Stimulated activated CD8-positive, alpha-beta memory T cell treated with anti-CD3 and anti-CD28 coated beads, Interleukin-7, amount 100 ng/mL, for 1 hour (primary cell): ENCODE measurements around the gene PLXNB3.
"Not testable (repeated sequence)": the region's sequence is repeated elsewhere in the genome, so short reads cannot be mapped to it uniquely, and the experiment has no call there.

Experiments
- DNase-seq, 2 donors: peaks; one replicate each; pipeline ENCODE4 v3.0.0-alpha.2; 2020; ENCODE audit warnings: low read depth in 2 of 2

Gene PLXNB3

DNA sequence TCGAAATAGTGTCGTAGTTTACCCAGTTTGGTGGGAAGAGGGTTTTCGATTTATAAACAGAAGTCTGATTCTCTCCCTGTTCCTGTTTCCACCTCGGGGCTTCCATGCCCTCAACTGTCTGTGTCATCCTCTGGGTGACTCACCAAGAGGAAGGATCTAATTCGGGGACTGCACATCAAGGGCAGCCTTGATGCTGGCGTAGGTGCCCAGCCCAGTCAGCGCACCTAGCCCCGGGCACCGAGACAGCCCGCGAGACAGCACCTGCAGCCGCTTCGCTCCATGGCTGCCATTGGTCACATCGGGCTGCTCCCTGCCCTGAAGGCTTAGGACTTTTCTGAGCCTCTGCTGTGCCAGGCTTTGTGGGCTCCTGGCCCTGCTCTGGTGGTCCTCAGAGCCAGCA lies 31.6 kb upstream of the PLXNB3 start:
- DNase-seq, result no peak

DNA sequence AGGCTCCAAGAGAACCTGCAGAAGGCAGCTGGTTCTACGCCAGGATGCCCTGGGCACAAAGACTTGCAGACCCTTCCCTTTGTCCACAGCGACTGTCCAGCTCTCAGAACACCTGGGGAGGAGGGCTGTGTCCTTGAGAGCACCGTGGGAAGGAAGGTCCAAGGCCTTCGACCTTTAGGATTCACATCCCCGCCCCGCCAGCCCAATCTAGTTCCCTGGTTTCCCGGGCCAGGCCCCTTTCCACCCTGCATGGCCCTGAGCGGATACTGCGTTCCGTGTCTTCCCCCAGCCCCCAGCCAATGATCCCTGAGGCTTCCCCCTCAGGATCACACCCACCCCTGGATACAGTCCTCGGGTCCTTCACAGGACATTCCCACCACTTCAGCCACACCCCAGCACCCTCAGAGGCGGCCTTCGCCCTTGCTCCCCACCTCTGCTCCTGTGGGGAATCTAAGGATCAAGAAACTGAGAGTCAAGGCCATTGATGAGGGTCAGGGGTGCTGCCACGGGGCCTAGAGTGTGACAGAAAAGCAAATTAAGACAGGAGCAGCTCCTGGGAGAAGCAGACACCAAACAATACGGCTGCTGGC lies 30.3 kb upstream of the PLXNB3 start:
- no peak for DNase-seq

DNA sequence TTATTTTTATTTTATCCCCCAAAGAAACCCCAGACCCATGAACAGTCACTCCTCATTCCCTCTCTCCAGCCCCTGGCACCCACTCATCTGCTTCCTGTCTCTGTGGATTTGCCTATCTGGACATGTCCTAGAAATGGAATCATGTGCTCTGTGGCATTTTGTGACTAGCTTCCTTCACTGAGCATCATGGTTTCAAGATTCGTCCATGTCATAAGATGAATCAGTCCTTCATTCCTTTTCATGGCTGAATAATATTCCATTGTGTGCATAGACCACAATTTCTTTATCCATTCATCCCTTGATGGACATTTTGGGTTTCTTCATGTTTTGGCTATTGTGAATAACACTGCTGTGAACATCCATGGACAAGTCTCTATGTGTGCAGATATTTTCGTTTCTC lies 29.2 kb upstream of the PLXNB3 start:
- no peak for DNase-seq

DNA sequence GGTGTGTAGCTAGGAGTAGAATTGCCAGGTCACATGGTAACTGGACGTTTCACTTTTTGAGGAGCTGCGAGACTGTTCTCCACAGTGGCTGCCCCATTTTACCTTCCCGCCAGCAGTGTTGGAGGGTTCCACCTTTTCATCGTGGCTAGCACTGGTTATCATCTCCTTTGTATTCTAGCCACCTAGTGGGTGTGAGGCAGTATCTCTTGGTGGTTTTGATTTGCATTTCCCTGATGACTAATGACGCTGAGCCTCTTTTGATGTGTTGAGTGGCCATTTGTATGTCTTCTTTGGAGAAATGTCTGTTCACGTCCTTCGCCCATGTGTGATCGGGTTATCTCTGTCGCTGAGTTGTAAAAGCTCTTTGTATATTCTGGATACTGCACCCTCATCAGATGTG lies 28.8 kb upstream of the PLXNB3 start:
- DNase-seq, result no peak

DNA sequence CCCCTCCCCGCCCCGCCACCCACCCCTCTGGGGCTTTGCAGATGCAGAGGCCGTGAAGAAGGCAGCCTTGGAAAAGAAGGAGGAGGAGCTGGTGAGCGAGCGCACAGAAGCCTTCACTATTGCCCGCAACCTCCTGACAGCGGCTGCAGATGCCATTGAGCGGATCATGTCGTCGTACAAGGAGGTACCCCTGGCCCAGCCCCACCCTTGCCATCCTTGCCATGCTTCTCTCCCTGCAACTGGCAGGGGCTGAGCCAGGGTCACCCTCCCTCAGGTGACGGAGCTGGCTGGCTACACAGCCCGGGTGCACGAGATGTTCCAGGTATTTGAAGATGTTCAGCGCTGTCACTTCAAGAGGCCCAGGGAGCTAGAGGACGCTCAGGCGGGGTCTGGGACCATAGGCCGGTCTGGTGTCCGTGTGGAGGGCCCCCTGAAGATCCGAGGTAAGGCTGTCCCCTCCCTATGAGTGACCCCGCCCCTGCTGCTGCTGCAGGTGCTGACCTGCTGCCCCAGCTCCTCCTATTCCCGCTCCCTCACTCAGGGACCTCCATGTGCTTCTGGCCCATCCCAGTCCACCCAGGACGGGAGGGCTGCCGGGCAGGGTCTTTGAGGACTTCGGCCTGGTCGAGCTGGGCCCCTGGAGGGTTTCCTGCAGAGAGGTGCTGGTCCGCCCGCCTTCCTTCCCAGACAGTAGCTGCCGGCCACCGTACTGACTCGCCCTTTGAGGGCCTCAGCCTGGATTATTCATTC lies 27.8 kb upstream of the PLXNB3 start:
- no peak for DNase-seq

DNA sequence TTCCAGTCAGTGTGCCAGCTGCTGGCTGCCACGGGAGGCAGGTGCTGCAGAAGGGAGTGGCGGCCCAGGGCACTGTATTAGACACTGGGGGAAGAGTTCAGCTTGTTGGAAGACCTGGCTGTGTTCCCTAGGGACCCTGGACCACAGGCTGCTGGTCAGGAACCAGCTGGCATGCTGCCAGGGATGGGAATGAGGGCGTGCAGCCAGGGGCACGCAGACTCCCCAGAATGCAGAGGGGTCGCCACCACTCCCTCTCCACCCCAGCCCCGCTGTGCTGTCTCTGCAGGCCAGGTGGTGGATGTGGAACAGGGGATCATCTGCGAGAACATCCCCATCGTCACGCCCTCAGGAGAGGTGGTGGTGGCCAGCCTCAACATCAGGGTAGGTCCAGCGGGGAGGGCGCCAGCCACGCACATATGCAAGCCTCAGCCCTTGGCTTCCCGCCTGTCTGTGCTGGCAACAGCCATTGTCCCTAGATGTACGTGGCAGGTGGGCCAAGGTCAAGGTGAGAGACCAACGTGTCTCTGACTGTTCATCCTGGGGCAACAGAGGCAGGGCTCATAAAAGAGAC lies 27.1 kb upstream of the PLXNB3 start:
- DNase-seq, result no peak

DNA sequence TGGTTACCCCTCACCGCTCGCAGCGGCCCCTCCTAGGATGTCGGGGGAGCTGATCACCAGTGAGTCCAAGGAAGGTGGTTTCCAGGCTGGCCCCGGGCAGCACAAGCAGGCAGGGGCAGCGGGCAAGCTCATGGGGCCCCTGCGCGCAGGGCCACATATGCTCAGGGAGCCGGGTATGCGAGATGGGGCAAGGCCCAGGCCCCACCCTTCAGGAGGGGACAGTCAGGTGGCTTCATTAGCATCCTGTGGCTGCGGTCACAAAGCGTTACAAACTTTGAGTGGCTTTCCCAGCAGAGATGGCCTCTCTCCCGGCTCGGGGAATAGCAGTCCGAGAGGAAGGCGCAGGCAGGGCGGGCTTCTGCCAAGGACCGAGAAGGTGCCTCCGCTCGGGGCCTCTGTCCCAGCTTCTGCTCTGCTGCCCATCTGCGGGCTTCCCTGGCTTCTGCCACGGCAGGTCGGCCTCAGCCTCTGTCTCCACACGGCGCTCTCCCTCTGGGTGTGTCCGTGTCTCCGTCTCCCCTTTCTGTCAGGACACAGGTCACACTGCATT lies 25.9 kb upstream of the PLXNB3 start:
- DNase-seq, result no peak

DNA sequence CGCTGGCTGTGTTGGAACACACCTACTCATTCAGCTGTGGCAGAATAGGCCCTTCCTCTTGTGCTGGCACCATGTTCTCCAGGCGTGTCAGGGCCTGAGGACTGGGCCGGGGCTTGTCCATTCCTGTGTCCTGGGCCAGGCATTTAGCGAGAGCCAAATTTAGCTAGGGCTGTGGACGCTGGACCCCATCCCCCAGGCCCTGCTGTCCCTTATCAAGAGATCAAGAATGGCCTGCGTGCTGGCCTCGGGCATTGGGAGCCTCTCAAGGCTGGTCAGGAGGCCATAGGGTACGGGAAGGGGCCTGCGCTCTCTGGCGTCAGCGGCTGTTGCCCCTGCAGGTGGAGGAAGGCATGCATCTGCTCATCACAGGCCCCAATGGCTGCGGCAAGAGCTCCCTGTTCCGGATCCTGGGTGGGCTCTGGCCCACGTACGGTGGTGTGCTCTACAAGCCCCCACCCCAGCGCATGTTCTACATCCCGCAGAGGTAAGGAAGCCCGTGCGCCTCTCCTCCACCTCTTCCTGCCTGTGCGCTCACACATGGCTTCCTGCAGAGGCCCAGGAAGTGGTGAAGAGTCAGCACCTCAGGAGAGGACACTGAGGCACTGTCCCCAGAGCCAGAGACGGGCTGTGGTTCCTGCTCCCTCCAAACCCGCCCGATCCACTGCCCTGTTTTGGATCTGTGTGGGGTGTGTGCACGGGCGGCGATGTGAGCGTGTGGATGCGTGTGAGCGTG lies 24.1 kb upstream of the PLXNB3 start:
- DNase-seq, result no peak

DNA sequence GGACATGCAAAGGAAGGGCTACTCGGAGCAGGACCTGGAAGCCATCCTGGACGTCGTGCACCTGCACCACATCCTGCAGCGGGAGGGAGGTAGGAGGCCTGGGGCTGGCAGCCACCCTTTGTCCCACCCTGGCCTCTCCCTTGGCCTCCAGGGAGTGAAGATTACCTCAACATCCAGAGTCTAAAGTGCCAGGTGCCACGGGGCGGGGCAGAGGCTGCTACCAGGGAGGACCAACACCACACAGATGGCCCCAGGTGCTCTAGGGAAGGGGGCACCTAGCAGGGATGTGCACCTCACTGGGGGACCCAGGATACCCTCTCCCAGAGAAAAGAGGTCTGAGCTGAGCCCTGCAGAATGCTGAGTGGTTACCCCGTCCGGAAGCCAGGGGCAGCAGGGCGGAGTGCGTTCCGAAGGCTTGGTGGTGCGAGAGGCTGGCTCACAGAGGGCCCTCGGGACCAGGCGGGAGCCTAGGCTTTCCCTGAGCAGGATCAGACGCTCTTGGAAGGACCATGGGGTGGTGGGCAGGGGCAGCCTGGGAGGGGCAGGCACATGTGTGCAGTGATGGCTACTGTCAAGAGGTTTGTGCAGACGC lies 23.3 kb upstream of the PLXNB3 start:
- no peak for DNase-seq

DNA sequence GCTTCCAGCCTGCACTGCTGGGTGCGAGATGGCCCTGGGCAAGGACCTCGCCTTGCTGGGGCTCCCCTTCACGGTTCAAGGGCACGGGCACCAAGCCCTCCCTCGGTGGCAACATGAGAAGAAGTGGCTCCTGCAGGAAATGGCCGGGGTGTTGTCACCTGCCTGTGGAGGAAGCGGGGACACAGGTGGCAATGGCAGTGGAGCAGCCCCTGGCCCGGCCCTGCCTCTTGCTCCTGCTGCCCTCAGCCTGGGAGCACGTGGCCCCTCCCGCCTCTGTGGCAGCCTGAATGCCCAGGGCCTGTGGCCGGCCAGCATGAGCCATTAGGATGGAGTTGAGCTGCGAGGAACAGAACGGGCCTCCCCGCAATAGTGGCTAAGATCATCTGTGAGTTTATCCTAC lies 22.6 kb upstream of the PLXNB3 start:
- no peak for DNase-seq

DNA sequence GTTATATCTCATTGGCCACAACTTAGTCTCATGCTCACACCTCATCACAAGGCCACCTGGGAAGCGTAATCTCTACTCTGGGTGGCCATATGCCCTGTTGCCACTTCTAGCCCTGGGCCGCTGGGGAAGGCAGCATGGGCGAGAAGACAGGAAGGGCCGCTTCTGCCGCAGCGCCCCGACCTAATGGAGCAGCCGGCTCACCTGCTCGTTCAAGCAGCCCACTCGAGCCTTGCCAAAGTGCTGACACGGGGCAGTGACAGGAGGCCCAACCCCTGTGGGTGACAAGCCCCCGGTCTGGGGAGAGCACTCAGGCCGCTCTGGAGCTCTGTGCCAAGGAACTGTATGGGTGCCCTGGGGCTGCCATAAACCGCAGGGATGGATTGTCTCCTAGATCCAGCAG lies 21.9 kb upstream of the PLXNB3 start:
- DNase-seq, result not testable (repeated sequence)

DNA sequence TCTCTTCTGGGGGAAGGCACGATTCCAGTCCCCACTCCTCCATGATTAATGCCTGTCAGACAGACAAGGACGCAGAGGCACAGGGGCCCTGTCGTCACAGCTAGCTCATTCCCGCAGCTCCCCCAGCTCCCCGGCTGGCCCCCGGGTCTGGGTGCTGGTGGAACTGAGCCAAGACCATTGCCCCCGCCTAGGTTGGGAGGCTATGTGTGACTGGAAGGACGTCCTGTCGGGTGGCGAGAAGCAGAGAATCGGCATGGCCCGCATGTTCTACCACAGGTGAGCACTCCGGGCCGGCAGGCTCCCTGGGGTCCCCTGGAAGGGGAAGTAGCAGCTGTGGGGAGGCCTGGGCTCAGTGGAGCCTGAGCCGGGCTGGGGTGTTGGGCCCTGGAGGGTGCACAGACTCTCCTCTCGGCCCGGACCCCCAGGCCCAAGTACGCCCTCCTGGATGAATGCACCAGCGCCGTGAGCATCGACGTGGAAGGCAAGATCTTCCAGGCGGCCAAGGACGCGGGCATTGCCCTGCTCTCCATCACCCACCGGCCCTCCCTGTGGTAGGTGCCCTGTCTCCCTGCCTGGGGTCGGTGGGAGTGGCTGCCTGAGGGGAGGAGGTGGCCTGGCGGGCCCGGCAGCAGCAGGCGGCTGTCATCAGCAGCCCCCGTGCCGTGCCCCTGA lies 21.1 kb upstream of the PLXNB3 start:
- not testable (repeated sequence) for DNase-seq

DNA sequence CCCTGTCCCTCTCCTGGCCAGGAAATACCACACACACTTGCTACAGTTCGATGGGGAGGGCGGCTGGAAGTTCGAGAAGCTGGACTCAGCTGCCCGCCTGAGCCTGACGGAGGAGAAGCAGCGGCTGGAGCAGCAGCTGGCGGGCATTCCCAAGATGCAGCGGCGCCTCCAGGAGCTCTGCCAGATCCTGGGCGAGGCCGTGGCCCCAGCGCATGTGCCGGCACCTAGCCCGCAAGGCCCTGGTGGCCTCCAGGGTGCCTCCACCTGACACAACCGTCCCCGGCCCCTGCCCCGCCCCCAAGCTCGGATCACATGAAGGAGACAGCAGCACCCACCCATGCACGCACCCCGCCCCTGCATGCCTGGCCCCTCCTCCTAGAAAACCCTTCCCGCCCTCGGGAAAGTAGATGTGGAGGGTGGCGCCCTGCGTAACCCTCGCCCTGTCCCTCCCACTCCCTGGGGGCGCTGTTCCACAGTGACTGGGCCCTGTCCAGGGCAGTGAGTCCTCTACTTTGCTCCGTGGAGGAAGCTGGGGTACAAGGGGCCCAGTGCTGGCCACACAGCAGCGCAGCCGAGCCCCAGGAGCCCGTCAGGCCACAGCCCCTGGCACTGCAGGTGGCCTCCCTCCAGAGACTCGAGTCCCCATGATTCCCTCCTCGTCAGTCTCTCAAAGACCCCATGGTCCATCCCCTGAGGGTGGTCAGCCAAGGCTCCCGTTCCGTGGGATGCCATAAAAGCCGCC lies 20.4 kb upstream of the PLXNB3 start:
- not testable (repeated sequence) for DNase-seq

DNA sequence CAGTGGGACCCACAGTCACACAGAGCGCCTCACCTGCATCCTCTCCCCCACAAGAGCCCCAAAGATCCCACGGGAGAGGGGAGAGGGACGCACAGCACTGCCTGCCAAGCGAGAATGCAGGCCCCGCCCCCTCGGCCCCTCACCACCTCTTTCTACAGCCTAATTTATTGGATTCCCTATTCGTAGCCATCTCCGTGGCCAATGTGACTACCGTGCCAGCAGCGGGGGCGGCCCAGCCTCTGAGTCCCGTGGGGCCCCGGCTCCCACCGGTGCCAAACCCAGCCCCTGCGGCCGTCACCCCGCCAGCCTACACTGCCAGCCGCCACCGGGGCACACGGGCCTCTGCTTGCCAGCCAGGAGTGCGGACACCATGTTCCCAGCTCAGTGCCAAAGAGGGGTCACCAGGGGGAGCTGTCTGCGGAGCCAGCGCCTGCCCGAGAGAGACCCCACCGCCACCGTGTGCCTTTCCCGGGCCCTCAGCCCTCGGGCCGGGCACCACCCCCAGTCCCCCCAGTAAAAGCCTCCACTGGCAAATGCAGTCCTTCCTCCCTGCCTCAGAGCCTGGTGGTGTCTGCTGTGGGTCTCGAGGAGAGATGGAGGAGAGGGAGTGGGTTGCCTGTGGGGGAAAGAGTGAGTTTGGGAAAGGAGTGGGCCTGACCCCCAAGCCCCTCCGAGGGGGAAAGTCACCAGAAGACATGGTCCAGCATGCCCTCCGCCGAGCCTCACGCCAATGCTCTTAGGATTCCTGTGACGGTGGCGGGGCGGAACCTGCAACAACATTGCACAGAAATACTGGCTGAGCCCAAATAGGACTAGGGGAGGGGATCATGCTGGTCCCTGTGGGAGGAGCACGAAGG lies 19.6 kb upstream of the PLXNB3 start:
- DNase-seq, result no peak

DNA sequence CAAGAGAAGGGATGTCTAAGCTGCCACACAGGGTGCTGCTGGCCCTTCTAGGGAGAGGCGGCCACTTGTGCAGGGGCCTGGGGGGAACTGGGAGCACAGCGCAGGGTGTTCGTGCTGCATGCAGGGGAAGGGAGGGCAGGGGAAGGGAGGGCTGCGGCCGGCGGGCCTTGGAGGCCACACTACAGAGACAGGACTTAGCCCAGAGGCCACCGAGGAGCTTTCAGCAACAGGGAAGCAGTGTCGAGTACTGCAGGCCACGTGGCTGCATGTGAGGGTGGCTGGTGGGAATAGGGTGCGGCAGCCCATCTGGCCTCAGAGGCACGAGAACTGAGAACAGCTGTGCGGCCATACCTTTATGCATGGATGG lies 19.0 kb upstream of the PLXNB3 start:
- not testable (repeated sequence) for DNase-seq

DNA sequence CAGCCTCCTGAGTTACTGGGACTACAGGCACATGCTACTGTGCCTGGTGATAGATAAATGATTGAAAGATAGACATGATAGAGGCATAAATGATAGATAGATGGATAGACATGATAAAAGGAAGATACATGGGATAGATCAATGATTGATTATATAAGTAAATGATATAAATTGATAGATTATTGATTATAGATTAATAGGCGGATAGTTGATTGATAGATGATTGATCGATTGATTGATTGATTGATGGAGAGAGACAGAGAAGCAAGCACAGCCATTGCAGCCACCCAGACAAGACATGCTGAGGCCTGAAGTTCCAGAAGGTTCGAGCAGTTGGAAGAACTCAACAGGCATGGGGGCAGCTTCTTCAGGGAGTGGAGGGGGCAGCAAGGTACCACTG lies 17.7 kb upstream of the PLXNB3 start:
- no peak for DNase-seq

DNA sequence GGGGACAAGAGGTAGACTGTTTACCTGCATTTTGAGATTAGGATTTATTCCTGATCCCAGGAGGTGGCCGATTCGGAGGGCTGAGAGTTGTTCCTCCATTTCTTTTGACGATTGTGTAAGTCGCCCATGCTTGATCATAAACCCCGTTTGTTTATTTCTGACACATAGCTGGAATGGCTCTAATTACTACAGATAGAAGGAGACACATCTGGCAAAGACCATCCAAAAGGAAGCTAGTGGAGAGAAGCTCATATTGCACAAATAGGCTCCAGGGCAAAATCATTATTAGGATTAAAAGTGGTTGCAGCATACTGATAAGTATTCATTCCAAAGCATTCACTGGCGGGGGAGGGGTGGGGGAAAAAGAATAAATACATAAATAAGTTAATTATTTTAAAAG lies 17.1 kb upstream of the PLXNB3 start:
- DNase-seq, result not testable (repeated sequence)

DNA sequence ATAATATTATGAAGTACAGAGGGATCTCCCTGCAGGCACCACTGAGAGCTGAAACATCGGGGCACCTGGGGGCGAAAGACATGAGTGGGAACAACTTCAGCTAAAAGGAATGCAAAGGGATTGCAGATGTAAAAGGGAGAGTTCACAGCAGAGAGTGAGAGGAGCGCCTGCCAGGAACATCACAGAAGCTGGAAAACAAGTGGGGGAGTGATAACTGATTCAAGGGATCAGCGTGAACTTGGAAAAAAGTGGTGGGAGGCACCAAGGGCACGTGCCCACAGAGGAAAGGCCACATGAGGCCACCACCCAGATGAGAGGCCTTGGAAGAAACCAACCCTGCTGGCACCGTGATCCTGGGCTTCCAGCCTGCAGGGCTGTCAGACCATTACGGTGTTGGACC lies 15.0 kb upstream of the PLXNB3 start:
- DNase-seq, result not testable (repeated sequence)

DNA sequence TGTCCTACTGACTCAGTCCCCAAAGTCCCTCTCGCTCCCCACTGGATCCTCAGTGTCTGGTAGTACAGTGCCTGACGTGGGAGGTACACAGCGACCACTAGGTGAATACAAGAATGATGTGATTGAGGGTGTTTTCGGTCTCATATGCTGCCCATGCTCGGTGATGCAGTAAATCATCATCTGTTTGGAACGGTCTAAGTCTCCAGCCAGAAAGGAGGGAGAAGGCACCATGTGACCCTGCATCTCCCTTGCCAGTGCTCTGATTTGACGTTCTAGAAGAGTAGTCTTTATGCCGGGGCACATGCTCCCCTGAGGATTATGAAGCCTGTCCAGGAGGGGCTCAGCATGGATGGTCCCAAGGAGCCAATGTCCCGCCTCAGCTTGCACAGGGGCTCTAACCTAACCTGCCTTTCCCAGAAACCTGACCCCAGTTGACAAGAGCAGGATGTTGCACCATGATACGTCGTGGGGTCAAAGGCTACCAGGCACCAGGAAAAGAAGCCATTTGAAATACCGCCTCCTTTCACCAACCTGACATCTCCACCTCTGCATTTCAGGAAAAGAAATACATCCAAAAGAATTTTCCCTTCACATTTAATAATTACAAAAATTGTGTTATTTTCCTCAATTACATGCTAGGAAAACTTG lies 13.8 kb upstream of the PLXNB3 start:
- no peak for DNase-seq
